Stimulated activated naive CD4-positive, alpha-beta T cell treated with Interleukin-2 at 50 U/mL for 16 hours (primary cell): ENCODE results near the gene SPATA31A1.
"Not testable (repeated sequence)": the region's sequence is repeated elsewhere in the genome, so short reads cannot be mapped to it uniquely, and the experiment has no call there.

Source experiments
- DNase-seq: peaks from one replicate; lab custom pipeline; 2025; lab: John Stamatoyannopoulos, UW

SPATA31A1 gene

DNA sequence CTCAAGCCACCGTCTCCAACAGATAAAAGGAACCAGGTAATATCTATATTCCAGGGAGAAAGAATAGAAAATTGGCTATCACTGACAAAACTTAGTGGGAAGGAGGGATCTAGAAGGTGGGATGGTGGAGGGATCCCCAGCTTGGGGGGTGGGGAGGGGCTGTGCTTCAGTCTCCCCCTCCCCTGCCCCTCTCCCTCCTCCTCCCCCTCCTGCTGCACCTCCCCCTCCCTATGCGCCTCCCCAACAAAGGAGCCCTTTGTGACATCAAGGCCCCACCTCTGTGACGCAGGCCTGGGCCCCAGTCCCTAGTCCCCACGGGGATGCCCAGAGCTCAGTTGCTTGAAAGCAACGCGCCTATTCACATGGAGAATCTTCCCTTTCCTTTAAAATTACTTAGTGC, at the start of gene SPATA31A1:
Gene SPATA31A1 (plus strand): TSS at position 301 of the 400 bp plus-strand sequence. CDS start 62 bp downstream, at position 363.
- not testable (repeated sequence) for DNase-seq

GRCh38 chr9:39407261-39408204, 52.1 kb downstream of the SPATA31A1 start:
- not testable (repeated sequence) for DNase-seq

DNA sequence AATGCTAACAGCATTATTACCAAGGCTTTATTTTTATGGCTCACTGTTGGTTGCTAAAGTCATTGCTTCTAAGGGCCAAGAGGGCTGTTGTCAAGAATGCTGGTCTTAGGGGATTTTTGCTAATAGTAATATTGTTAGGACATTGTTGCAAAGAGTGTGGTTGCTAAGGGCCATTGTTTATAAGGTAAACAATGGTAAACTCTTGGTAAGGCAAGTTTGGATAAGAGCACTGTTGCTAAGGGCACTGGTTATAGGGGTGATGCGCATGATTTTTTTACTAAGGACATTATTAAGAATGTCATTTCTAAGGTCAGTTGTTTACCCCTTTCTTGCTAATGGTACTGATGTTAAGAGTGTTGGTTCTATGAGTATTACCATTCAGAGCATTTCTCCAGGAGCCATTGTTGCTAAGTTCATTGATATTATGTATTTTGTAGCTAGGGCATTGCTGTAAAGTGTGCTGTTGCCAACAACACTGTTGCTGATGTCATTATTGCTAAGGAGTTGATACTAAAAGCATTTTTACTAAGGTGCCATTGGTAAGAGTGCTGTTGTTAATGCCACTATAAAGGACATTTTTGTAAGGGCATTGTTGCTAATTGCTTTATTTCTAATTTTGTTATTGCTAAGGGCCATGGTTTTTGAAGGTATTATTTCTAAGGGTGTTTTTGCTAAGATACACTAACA, 55.9 kb downstream of the SPATA31A1 start:
- not testable (repeated sequence) for DNase-seq
